Measurements from ENCODE around the gene EARS2. TPM values are rescaled to one million over a fixed set of nuclear protein-coding genes. Genes with fewer than 3 reads are reported as not detected.

The EARS2 gene
- total and polyA plus RNA-seq, 2 of the 8 experiments (the other 6 are each of a cell fraction or from before 2014, with no cell fraction given), result 47.8 to 111 TPM

GRCh38 chr16:23476289-23476688 lies 80.9 kb downstream of the EARS2 start (continued):
- TF ChIP-seq RFX5 (IDR thresholded peaks at IDR 0.05; ENCODE audit: borderline replicate concordance, low read depth, low read length), result no peak
- TF ChIP-seq CHD1 (IDR thresholded peaks at IDR 0.05; ENCODE audit: low read depth, low read length), result no peak
- TF ChIP-seq PHF8 (conservative IDR thresholded peaks at IDR 0.05; ENCODE audit: low read depth, low read length), result no peak
- no peak for TF ChIP-seq TBP (IDR thresholded peaks at IDR 0.05; ENCODE audit: low read depth, low read length)
- no peak for TF ChIP-seq CHD2 (IDR thresholded peaks at IDR 0.05; ENCODE audit: low read length)
- TF ChIP-seq SP2 (IDR thresholded peaks at IDR 0.05; ENCODE audit: low read length), result no peak
- no peak for TF ChIP-seq RXRA (IDR thresholded peaks at IDR 0.05; ENCODE audit: insufficient read depth, low read depth, low read length)
- no peak for TF ChIP-seq CBX5 (IDR thresholded peaks at IDR 0.05; ENCODE audit: low read depth, low read length)
- no peak for TF ChIP-seq EGR1 (IDR thresholded peaks at IDR 0.05; ENCODE audit: borderline replicate concordance, low read depth, low read length)

Other genes starting within 250 kb of the EARS2 start
- gene COG7, start 104.2 kb downstream of the EARS2 start, total RNA-seq (2021; fragmentation: NEBNext Ultra II Directional; extraction: Animal tissue kit (Norgen Biotek cat#: 25700)), result 17.2 TPM in 2 replicates
- 40.4 and 56.6 TPM in 2 replicates for gene COG7, start 104.2 kb downstream of the EARS2 start, polyA plus RNA-seq (2011; rRNA removed)
- 114 and 116 TPM in 2 replicates for gene GGA2, start 46.9 kb downstream of the EARS2 start, total RNA-seq (2021; fragmentation: NEBNext Ultra II Directional; extraction: Animal tissue kit (Norgen Biotek cat#: 25700))
- gene GGA2, start 46.9 kb downstream of the EARS2 start, polyA plus RNA-seq (2011; rRNA removed), result 52.8 and 65.8 TPM in 2 replicates
- gene UBFD1, start 377 bp upstream of the EARS2 start, total RNA-seq (2021; fragmentation: NEBNext Ultra II Directional; extraction: Animal tissue kit (Norgen Biotek cat#: 25700)), result 104 and 106 TPM in 2 replicates
- 66.3 and 69.1 TPM in 2 replicates for gene UBFD1, start 377 bp upstream of the EARS2 start, polyA plus RNA-seq (2011; rRNA removed)
- 135 and 145 TPM in 2 replicates for gene NDUFAB1, start 39.0 kb upstream of the EARS2 start, total RNA-seq (2021; fragmentation: NEBNext Ultra II Directional; extraction: Animal tissue kit (Norgen Biotek cat#: 25700))
- gene NDUFAB1, start 39.0 kb upstream of the EARS2 start, polyA plus RNA-seq (2011; rRNA removed), result 247 and 294 TPM in 2 replicates
- 28.6 and 33.1 TPM in 2 replicates for gene PALB2, start 84.0 kb upstream of the EARS2 start, total RNA-seq (2021; fragmentation: NEBNext Ultra II Directional; extraction: Animal tissue kit (Norgen Biotek cat#: 25700))
- 9.6 and 12.5 TPM in 2 replicates for gene PALB2, start 84.0 kb upstream of the EARS2 start, polyA plus RNA-seq (2011; rRNA removed)
- 74.0 and 75.6 TPM in 2 replicates for gene DCTN5, start 84.1 kb upstream of the EARS2 start, total RNA-seq (2021; fragmentation: NEBNext Ultra II Directional; extraction: Animal tissue kit (Norgen Biotek cat#: 25700))
- 28.6 and 36.0 TPM in 2 replicates for gene DCTN5, start 84.1 kb upstream of the EARS2 start, polyA plus RNA-seq (2011; rRNA removed)
- 135 and 139 TPM in 2 replicates for gene PLK1, start 121.5 kb upstream of the EARS2 start, total RNA-seq (2021; fragmentation: NEBNext Ultra II Directional; extraction: Animal tissue kit (Norgen Biotek cat#: 25700))
- gene PLK1, start 121.5 kb upstream of the EARS2 start, polyA plus RNA-seq (2011; rRNA removed), result 127 and 219 TPM in 2 replicates
- 1.7 and 2.4 TPM in 2 replicates for gene ERN2, start 155.9 kb upstream of the EARS2 start, total RNA-seq (2021; fragmentation: NEBNext Ultra II Directional; extraction: Animal tissue kit (Norgen Biotek cat#: 25700))
- gene ERN2, start 155.9 kb upstream of the EARS2 start, polyA plus RNA-seq (2011; rRNA removed), result 4.4 and 6.1 TPM in 2 replicates
- gene CHP2, start 197.7 kb upstream of the EARS2 start, total RNA-seq (2021; fragmentation: NEBNext Ultra II Directional; extraction: Animal tissue kit (Norgen Biotek cat#: 25700)), result 1.6 and 1.7 TPM in 2 replicates
- 1.3 and 2.6 TPM in 2 replicates for gene CHP2, start 197.7 kb upstream of the EARS2 start, polyA plus RNA-seq (2011; rRNA removed)